GM19238 (cell line): ENCODE measurements around the gene NPBWR2.
"Not testable (repeated sequence)": the region's sequence is repeated elsewhere in the genome, so short reads cannot be mapped to it uniquely, and the experiment has no call there.

Experiments
- DNase-seq: peaks from one replicate; pipeline ENCODE4 v3.0.0; 2011; ENCODE audit warnings: low spot score; ENCODE audit not compliant: insufficient read length

The NPBWR2 gene

GRCh38 chr20:64144144-64144912, 37.0 kb upstream of the NPBWR2 start:
- no peak for DNase-seq

- DNase-seq = no peak
Measured at GRCh38 chr20:64143018-64143801, 35.8 kb upstream of the NPBWR2 start.

GRCh38 chr20:64142590-64142989, 35.2 kb upstream of the NPBWR2 start:
- no peak for DNase-seq

- DNase-seq = no peak
Measured at GRCh38 chr20:64140956-64141355, 33.6 kb upstream of the NPBWR2 start.

GRCh38 chr20:64140061-64140931, 32.9 kb upstream of the NPBWR2 start:
- no peak for DNase-seq

- no peak for DNase-seq
Measured at GRCh38 chr20:64139199-64140060, 32.1 kb upstream of the NPBWR2 start.

GRCh38 chr20:64138276-64138815, 31.0 kb upstream of the NPBWR2 start:
- no peak for DNase-seq

- no peak for DNase-seq
Measured at GRCh38 chr20:64137598-64138031, 30.2 kb upstream of the NPBWR2 start.

GRCh38 chr20:64136004-64136710, 28.8 kb upstream of the NPBWR2 start:
- DNase-seq = no peak

GRCh38 chr20:64134744-64135143, 27.4 kb upstream of the NPBWR2 start:
- not testable (repeated sequence) for DNase-seq

GRCh38 chr20:64133951-64134407, 26.6 kb upstream of the NPBWR2 start:
- no peak for DNase-seq

- DNase-seq = no peak
Measured at GRCh38 chr20:64131406-64131805, 24.0 kb upstream of the NPBWR2 start.

- no peak for DNase-seq
Measured at GRCh38 chr20:64130876-64131275, 23.5 kb upstream of the NPBWR2 start.

GRCh38 chr20:64130271-64130670, 22.9 kb upstream of the NPBWR2 start:
- DNase-seq = no peak

- DNase-seq = no peak
Measured at GRCh38 chr20:64129146-64129782, 21.9 kb upstream of the NPBWR2 start.

GRCh38 chr20:64123517-64123916, 16.2 kb upstream of the NPBWR2 start:
- DNase-seq = not testable (repeated sequence)

GRCh38 chr20:64122927-64123326, 15.6 kb upstream of the NPBWR2 start:
- DNase-seq = not testable (repeated sequence)

- no peak for DNase-seq
Measured at GRCh38 chr20:64121586-64121985, 14.2 kb upstream of the NPBWR2 start.

- DNase-seq = no peak
Measured at GRCh38 chr20:64119681-64120341, 12.4 kb upstream of the NPBWR2 start.
